IPS DF 19.7 (cell line): ENCODE results near the gene ZMIZ1.
A peak's percentile ranks its signal among the peaks of the same experiment; 100 is the strongest.
"Not testable (repeated sequence)": the region's sequence is repeated elsewhere in the genome, so short reads cannot be mapped to it uniquely, and the experiment has no call there.

Source experiments
- DNase-seq: peaks from one replicate; pipeline ENCODE4 v3.0.0-alpha.2; 2013; ENCODE audit warnings: low read depth, low spot score

ZMIZ1 gene

GRCh38 chr10:79029478-79030390, 39.0 kb upstream of the ZMIZ1 start:
- no peak for DNase-seq

GRCh38 chr10:79030705-79031104, 38.1 kb upstream of the ZMIZ1 start:
- no peak for DNase-seq

- no peak for DNase-seq
These were observed 37.0 kb upstream of the ZMIZ1 start for GRCh38 chr10:79031723-79032122.

- no peak for DNase-seq
These were observed 34.4 kb upstream of the ZMIZ1 start for GRCh38 chr10:79034271-79034876.

- not testable (repeated sequence) for DNase-seq
These were observed 32.4 kb upstream of the ZMIZ1 start for GRCh38 chr10:79036416-79036815.

- no peak for DNase-seq
These were observed 30.5 kb upstream of the ZMIZ1 start for GRCh38 chr10:79038104-79038840.

GRCh38 chr10:79038841-79039201, 29.9 kb upstream of the ZMIZ1 start:
- peak; percentile 38 for DNase-seq

GRCh38 chr10:79042639-79043411, 25.9 kb upstream of the ZMIZ1 start:
- no peak for DNase-seq

GRCh38 chr10:79044036-79044632, 24.6 kb upstream of the ZMIZ1 start:
- no peak for DNase-seq

GRCh38 chr10:79044846-79045245, 23.9 kb upstream of the ZMIZ1 start:
- DNase-seq, result no peak

GRCh38 chr10:79045566-79046175, 23.1 kb upstream of the ZMIZ1 start:
- DNase-seq, result no peak

- DNase-seq, result no peak
These were observed 22.4 kb upstream of the ZMIZ1 start for GRCh38 chr10:79046326-79046725.

GRCh38 chr10:79046741-79047583, 21.8 kb upstream of the ZMIZ1 start:
- no peak for DNase-seq

GRCh38 chr10:79047584-79047874, 21.2 kb upstream of the ZMIZ1 start:
- no peak for DNase-seq

- no peak for DNase-seq
These were observed 20.7 kb upstream of the ZMIZ1 start for GRCh38 chr10:79047875-79048638.

- no peak for DNase-seq
These were observed 19.9 kb upstream of the ZMIZ1 start for GRCh38 chr10:79048639-79049550.

GRCh38 chr10:79049931-79050895, 18.6 kb upstream of the ZMIZ1 start:
- no peak for DNase-seq
